Measurements from ENCODE around the gene BTBD2. TPM values are rescaled to one million over a fixed set of nuclear protein-coding genes. Genes with fewer than 3 reads are reported as not detected.

BTBD2 gene
- 10 to 100 TPM; 33.9 to 46.4 (median 36.6) TPM for total RNA-seq
- 10 to 100 TPM; 35.6 to 44.4 TPM for polyA plus RNA-seq

DNA sequence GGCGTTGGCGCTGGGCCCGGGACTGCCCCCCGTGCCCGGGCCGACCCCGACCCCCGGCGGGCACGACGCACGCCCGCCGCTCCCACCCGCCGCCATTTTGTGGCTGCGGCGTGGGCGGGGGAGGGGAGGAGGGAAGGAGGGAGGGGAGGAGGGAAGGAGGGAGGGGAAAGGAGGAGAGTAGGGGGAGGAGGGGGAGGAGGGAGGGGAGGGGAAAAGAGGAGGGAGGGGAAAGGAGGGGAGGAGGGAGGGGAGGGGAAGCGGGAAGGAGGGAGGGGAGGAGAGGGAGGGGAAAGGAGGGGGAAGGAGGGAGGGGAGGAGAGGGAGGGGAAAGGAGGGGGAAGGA is at the start of gene BTBD2:
TSS of gene BTBD2 (minus strand) at position 107 of the 343 bp plus-strand sequence. CDS start at position 96, 11 bp downstream.
- peak in 3 of 4 donors; percentile 11 to 36 (median 35) for ATAC-seq

DNA sequence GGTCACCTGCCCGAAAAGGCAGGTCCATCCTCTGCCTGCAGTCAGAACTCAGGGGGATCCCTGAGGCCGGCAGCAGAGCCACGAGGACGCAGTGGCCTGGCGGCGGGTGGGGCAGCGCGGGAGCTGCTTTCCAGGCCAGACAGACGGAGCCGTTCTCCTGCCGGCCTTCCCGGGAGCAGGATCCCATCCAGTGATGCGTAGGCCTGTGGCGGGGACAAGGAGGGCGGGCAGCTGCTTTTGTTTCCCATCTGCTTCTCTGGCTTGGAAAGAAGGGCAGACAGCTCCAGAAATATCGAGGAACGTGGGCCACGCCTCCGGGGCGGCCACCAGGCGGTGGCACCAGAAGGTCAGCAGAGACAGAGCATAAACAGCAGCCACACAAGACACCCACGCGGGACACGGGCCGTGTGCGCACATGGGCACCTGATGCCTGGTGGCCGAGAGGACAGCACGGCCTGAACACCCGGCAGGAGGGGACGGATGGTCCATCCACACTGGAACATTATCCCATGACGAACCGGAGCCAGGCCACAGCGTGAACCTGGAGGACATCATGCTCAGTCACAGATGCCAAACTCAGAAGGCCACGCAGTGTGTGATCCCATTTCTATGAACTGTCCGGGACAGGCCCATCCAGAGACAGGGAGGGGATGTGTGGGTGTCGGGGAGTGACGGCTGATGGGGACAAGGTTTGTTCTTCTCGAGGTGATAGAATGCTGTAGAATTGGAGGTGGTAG is 49.4 kb upstream of the BTBD2 start:
- no peak overlapping the region for H3K27ac ChIP-seq
- H3K27me3 ChIP-seq, result no peaks in the 10 kb centered on the region
- DNase-seq (no peak), ATAC-seq (no peak), FAIRE-seq (no peak)
- no peaks in the 10 kb centered on the region for H3K9me3 ChIP-seq
- H3K4me3 ChIP-seq, result no peak overlapping the region
- no peaks in the 10 kb centered on the region for H3K36me3 ChIP-seq
- TF ChIP-seq, protein P1, sequence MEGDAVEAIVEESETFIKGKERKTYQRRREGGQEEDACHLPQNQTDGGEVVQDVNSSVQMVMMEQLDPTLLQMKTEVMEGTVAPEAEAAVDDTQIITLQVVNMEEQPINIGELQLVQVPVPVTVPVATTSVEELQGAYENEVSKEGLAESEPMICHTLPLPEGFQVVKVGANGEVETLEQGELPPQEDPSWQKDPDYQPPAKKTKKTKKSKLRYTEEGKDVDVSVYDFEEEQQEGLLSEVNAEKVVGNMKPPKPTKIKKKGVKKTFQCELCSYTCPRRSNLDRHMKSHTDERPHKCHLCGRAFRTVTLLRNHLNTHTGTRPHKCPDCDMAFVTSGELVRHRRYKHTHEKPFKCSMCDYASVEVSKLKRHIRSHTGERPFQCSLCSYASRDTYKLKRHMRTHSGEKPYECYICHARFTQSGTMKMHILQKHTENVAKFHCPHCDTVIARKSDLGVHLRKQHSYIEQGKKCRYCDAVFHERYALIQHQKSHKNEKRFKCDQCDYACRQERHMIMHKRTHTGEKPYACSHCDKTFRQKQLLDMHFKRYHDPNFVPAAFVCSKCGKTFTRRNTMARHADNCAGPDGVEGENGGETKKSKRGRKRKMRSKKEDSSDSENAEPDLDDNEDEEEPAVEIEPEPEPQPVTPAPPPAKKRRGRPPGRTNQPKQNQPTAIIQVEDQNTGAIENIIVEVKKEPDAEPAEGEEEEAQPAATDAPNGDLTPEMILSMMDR (IDR thresholded peaks at IDR 0.05), result no peak
- H3K4me1 ChIP-seq, result peaks cover 14 to 16% (median 15%) of the 10 kb centered on the region in 3 donors
- 74 to 76% methylated on average over 38 of the region's 38 CpGs for WGBS, 2 donors
- intact Hi-C loops (cut with DNase I), result loop anchor here in 2 of 3 donors (5.0 to 10.0 kb wide), 2 partner anchors 43 to 130 kb away; no protein-coding TSS in a partner anchor

More for the DNA sequence above, at the start of gene BTBD2:
- H3K27ac ChIP-seq, result peak within 1 kb of the TSS in 1 of 4 donors; percentile 10
- peak within 1 kb of the TSS; percentile 33 to 64 (median 57) for H3K4me3 ChIP-seq
- no peaks in the 10 kb centered on the region for H3K36me3 ChIP-seq
- H3K27me3 ChIP-seq, result no peaks in the 10 kb centered on the region
- DNase-seq (peak; percentile 58 to 81 (median 74)), FAIRE-seq (no peak)
- 1% methylated on average over 16 to 19 of the region's 20 CpGs for WGBS, 2 donors
- no peaks in the 10 kb centered on the region for H3K9me3 ChIP-seq
- H3K4me1 ChIP-seq, result no peaks in the 10 kb centered on the region
- intact Hi-C loops (cut with DNase I), result no loop called here
- TF ChIP-seq, protein P1 (IDR thresholded peaks at IDR 0.05), result no peak

DNA sequence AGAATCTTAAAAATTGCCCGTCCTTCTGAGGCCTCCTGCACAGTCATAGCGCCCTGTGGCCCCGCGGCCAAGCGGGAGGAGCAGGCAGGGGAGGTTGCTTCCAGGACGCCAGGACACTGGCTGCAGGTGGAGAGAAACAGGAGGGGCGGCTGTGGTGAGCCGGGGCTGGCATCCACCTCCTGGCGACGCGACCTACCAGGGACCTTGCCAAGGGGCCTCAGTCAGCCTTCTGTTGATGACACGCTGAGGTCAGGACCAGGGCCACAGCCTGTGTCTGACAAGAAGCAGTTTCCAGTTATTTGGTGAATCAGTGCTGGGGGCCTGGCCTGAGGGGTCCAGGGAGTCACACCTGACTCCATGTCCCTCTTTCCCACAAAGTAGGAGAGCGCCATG is 48.9 kb upstream of the BTBD2 start:
- Histone ChIP-seq H3K9me3 (no peaks in the 10 kb centered on the region), H3K36me3 (no peaks in the 10 kb centered on the region), H3K4me1 (peaks cover 19 to 21% (median 19%) of the 10 kb centered on the region in 3 donors), H3K27ac (no peak overlapping the region), H3K27me3 (no peaks in the 10 kb centered on the region), H3K4me3 (no peak overlapping the region)
- ATAC-seq (no peak), DNase-seq (peak in 1 of 6 donors; percentile 14), FAIRE-seq (no peak)
- WGBS, 2 donors, result 79 to 82% methylated on average over 13 of the region's 13 CpGs
- TF ChIP-seq, protein P1 (IDR thresholded peaks at IDR 0.05), result no peak
- intact Hi-C loops (cut with DNase I), result loop anchor here in 1 of 3 donors (10.0 kb wide), 1 partner anchor 130 kb away; no protein-coding TSS in a partner anchor

DNA sequence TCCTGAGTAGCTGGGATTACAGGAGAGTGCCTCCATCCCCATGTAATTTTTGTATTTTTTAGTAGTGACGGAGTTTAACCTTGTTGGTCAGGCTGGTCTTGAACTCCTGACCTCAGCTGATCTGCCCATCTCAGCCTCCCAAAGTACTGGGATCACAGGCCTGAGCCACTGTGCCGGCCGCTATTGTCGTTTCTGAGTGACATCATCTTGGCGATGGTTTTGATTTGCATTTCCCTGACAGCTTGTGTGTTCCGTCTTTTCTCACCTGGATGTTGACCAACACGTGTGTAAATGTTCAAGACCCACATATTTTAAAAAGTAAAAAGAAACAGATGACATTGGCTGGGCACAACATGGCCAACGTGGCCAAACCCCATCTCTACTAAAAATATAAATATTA is 48.3 kb upstream of the BTBD2 start:
- DNase-seq (no peak), FAIRE-seq (no peak), ATAC-seq (no peak)
- Histone ChIP-seq H3K4me3 (no peak overlapping the region), H3K27me3 (no peaks in the 10 kb centered on the region), H3K36me3 (no peaks in the 10 kb centered on the region), H3K9me3 (no peaks in the 10 kb centered on the region), H3K27ac (no peak overlapping the region), H3K4me1 (peaks cover 21 to 27% (median 25%) of the 10 kb centered on the region in 3 donors)
- TF ChIP-seq, protein P1 (IDR thresholded peaks at IDR 0.05), result no peak
- intact Hi-C loops (cut with DNase I), result loop anchor here in 1 of 3 donors (10.0 kb wide), 1 partner anchor 129 kb away; no protein-coding TSS in a partner anchor
- 83 to 87% methylated on average over 8 of the region's 8 CpGs for WGBS, 2 donors

DNA sequence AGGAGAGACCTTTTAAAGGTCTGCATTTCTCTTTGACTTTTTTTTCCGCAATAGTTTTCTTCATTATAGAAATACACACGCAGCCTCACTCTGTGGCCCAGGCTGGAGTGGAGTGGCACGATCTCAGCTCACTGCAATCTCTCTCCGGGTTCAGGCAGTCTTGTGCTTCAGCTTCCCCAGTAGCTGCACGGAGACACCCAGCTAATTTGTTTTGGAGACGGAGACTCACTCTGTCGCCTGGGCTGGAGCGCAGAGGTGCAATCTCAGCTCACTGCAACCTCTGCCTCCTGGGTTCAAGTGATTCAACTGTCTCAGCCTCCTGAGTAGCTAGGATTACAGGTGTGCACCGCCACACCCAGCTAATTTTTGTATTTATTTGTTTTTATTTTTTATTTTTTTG is 47.3 kb upstream of the BTBD2 start:
- H3K27me3 ChIP-seq, result no peaks in the 10 kb centered on the region
- no peaks in the 10 kb centered on the region for H3K9me3 ChIP-seq
- FAIRE-seq (no peak), DNase-seq (no peak), ATAC-seq (no peak)
- H3K36me3 ChIP-seq, result no peaks in the 10 kb centered on the region
- intact Hi-C loops (cut with DNase I), result loop anchor here in 1 of 3 donors (10.0 kb wide), 1 partner anchor 128 kb away; no protein-coding TSS in a partner anchor
- no peak overlapping the region for H3K4me3 ChIP-seq
- H3K27ac ChIP-seq, result no peak overlapping the region
- peaks cover 22 to 29% (median 27%) of the 10 kb centered on the region in 3 donors for H3K4me1 ChIP-seq
- TF ChIP-seq, protein P1 (IDR thresholded peaks at IDR 0.05), result no peak
- WGBS, 2 donors, result 93 to 94% methylated on average over 9 of the region's 9 CpGs
